ENCODE measurements around the gene PRDM13. TPM values are rescaled to one million over a fixed set of nuclear protein-coding genes. Genes with fewer than 3 reads are reported as not detected.

PRDM13 gene
- total RNA-seq, 1 donor from 2014 or later = not detected

DNA sequence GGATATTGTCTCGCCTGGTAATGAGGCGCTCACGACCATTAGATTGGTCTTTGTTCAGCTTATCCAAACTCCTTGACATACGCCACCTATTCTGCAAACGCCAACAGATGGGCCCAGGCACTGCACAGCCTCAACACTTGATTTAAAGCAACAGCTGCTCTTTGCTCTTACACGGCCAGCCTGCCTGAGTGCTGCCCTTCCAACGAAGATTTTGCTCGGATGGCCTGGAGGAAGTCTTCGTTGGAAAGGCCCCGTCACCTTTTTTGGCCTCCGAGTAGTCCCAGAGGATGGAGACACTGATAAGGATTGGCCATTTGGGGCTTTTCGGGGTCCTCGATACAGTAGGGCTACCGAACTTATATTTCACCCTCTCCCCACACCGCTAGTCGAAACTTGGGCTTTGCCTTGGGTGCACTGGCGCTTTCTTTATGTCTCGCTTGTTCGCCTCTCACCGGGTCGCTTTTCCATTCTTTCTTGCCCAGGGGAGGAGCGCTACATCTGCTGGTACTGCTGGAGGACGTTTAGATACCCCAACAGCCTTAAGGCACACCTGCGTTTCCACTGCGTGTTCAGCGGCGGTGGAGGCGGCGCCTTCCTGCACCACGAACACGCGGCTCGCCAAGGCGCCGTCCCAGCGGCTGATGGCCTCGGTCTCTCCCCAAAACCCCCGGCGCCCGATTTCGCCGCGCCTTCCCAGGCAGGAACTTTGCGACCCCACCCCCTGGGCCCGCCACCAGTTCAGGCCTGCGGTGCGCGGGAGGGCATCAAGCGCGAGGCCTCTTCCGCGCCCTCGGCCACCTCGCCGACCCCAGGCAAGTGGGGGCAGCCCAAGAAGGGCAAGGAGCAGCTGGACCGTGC is 6.1 kb downstream of the PRDM13 start:
- Histone ChIP-seq H3K4me1 (peaks cover 21% of the 10 kb centered on the region), H3K27ac (no peak overlapping the region), H3K27me3 (peaks cover 52% of the 10 kb centered on the region), H3K4me3 (peak overlapping the region; percentile 40 to 49), H3K36me3 (no peaks in the 10 kb centered on the region), H3K9me3 (no peaks in the 10 kb centered on the region)
- intact Hi-C loops (cut with DNase I) = no loop called here
- TF ChIP-seq POLR2A (IDR thresholded peaks at IDR 0.05) (no peak), POLR2AphosphoS5 (IDR thresholded peaks at IDR 0.05; ENCODE audit: insufficient read depth in 1 of 2, low read depth in 1 of 2) (no peak), CTCF (IDR thresholded peaks at IDR 0.05) (no peak)
- DNase-seq (ENCODE audit: extremely low spot score in 2 of 2) = no peak

DNA sequence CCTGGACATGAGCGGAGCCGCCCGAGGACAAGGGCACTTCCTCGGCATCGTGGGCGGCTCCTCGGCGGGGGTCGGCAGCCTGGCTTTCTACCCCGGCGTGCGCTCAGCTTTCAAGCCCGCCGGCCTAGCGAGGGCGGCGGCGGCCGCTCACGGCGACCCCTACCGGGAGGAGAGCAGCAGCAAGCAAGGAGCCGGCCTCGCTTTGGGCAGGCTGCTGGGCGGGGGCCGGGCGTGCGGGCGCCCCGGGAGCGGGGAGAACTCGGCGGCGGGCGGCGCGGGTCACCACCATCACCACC is 6.7 kb downstream of the PRDM13 start:
- Histone ChIP-seq H3K4me3 (peak overlapping the region; percentile 40 to 49), H3K27ac (no peak overlapping the region), H3K9me3 (no peaks in the 10 kb centered on the region), H3K4me1 (peaks cover 21% of the 10 kb centered on the region), H3K27me3 (peaks cover 46% of the 10 kb centered on the region), H3K36me3 (no peaks in the 10 kb centered on the region)
- DNase-seq (ENCODE audit: extremely low spot score in 2 of 2) = no peak
- TF ChIP-seq POLR2AphosphoS5 (IDR thresholded peaks at IDR 0.05; ENCODE audit: insufficient read depth in 1 of 2, low read depth in 1 of 2) = no peak
- no peak for TF ChIP-seq POLR2A (IDR thresholded peaks at IDR 0.05)
- no peak for TF ChIP-seq CTCF (IDR thresholded peaks at IDR 0.05)
- intact Hi-C loops (cut with DNase I) = no loop called here

GRCh38 chr6:99613705-99614429 is 7.2 kb downstream of the PRDM13 start:
- DNase-seq (ENCODE audit: extremely low spot score in 2 of 2) = no peak
- peaks cover 43% of the 10 kb centered on the region for H3K27me3 ChIP-seq
- no peak overlapping the region for H3K27ac ChIP-seq
- peaks cover 21% of the 10 kb centered on the region for H3K4me1 ChIP-seq
- H3K36me3 ChIP-seq = no peaks in the 10 kb centered on the region
- intact Hi-C loops (cut with DNase I) = no loop called here
- peak overlapping the region; percentile 40 to 49 for H3K4me3 ChIP-seq
- no peaks in the 10 kb centered on the region for H3K9me3 ChIP-seq
- no peak for TF ChIP-seq CTCF (IDR thresholded peaks at IDR 0.05)

GRCh38 chr6:99614430-99615186 is 8.0 kb downstream of the PRDM13 start:
- no peaks in the 10 kb centered on the region for H3K36me3 ChIP-seq
- TF ChIP-seq POLR2AphosphoS5 (IDR thresholded peaks at IDR 0.05; ENCODE audit: insufficient read depth in 1 of 2, low read depth in 1 of 2) (no peak), POLR2A (IDR thresholded peaks at IDR 0.05) (no peak), CTCF (IDR thresholded peaks at IDR 0.05) (no peak)
- H3K4me3 ChIP-seq = peak overlapping the region; percentile 40 to 49
- DNase-seq (ENCODE audit: extremely low spot score in 2 of 2) = no peak
- H3K4me1 ChIP-seq = peaks cover 21% of the 10 kb centered on the region
- H3K27me3 ChIP-seq = peaks cover 40% of the 10 kb centered on the region
- intact Hi-C loops (cut with DNase I) = no loop called here
- H3K9me3 ChIP-seq = no peaks in the 10 kb centered on the region
- H3K27ac ChIP-seq = no peak overlapping the region

Measured in vagina (tissue), 2 donors.